HG03103 (cell line): ENCODE measurements around the gene ARFGAP2.
"Not testable (repeated sequence)": the region's sequence is repeated elsewhere in the genome, so short reads cannot be mapped to it uniquely, and the experiment has no call there.

Experiments used
- ATAC-seq: cut with Tn5 transposase; IDR thresholded peaks from one replicate; pipeline ENCODE4 v1.9.1; 2021; ENCODE audit warnings: low read depth; ENCODE audit not compliant: unreplicated experiment

Gene ARFGAP2

GRCh38 chr11:47176328-47177228, at the start of gene ARFGAP2:
ARFGAP2 (minus strand) TSS chr11:47176879; CDS start chr11:47176853, 26 bp downstream.
- ATAC-seq, result peak; percentile 86

DNA sequence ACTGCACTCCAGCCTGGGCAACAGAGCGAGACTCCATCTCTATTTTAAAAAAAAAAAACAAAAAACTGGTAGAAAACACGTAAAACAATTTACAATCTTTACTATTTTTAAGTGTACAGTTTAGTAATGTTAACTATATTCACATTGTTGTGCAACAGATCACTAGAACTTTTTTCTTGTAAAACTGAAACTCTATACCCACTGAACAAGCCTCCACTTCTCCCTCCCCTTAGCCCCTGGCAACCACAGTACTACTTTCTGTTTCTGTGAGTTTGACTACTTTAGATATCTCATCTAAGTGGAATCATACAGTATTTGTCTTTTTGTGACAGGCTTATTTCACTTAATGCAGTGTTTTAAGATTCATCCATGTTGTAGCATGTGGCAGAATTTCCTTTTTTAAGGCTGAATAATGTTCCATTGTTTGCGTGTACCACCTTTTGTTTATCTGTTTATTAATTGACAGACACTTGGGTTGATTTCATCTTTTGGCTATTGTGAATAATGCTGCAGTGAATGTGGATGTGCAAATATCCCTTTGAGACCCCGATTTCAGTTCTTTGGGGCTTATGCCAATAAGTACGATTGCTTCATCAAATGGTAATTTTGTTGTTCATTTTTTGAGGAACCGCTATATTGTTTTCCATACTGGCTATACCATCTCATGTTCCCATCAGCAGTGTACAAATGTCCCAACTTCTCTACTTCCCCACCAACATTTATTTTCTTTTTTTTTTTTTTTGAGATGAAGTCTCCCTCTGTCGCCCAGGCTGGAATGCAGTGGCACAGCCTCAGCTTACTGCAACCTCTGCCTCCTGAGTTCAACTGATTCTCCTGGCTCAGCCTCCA, 49.1 kb upstream of the ARFGAP2 start:
- ATAC-seq, result no peak

- no peak for ATAC-seq
Observed at GRCh38 chr11:47222696-47223095, 46.0 kb upstream of the ARFGAP2 start.

DNA sequence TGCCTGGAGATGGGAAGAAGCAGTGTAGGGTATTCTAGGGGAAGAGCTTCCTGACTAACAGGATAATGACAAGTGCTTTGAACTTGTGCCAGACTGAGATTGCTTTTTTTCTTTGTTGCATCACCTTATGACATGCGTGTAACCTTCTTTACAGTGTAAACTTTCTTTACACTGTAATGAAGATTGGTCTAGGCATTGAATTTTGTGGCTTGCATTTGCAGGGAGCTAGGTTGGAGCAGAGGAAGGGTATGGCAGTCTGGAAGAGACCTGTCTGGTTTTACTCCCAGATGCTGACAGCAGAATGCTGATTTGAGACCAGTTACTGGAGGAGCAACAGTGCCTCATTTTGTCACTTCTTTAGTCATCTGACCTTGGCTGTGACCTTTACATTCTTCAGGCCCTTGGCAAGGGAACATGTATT, 43.7 kb upstream of the ARFGAP2 start:
- ATAC-seq, result no peak

DNA sequence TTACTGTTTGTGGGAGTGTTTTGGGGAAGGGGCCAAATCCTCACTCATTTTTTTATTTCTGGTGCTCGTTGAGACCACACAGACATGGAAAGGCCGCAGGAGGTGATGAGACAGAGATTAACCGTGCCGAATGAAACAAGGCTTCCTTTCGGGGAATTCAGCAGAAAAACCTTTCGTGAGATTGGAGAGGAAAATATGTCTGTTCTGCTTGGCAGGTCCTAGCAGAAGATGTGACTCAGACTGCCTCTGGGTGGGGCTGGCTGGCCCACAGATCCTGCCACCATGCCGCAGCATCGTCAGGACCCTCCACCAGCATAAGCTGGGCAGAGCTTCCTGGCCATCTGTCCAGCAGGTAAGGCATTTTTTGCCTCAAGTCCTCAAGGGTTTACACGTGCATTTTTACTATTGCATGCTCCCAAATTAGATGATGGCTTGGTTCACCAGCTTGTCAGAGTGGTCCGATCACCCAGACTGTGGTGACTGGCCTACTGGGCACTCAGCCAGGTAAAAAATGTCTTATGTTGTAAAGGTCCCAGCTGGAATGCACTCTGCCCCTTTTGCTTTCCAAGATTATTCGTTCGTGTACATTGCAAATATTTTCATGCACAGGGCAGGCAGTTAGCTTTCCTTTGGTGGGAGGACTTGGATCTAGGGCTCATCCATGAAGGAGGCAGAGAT, 39.6 kb upstream of the ARFGAP2 start:
- peak; percentile 34 for ATAC-seq

GRCh38 chr11:47215366-47215910, 38.8 kb upstream of the ARFGAP2 start:
- no peak for ATAC-seq

DNA sequence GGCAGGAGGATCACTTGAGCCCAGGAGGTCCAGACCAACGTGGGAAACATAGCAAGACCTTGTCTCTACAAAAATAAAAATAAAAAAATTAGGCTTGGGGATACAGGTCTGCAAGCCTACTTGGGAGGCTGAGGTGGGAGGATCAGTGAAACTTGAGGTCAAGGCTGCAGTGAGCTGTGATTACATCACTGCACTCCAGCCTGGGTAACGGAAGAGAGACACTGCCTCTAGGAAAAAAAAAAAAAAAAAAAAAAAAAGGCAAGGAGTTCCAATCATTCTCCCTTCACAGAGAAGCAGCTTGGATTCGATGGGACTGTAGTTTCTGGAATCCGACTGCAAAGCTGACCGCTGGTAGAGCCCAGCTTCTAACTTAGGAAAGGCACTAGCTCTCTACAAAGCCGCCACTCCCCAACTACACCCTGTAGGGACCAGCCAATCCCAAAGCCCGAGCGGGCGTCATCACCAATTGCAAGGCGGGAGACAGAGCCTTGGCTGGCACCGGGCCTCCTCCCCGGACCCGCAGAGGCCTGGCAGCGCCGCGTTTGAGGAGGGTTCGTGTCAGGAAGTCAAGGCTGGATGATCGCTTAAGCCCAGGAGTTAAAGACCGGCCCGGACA, 37.4 kb upstream of the ARFGAP2 start:
- ATAC-seq, result peak; percentile 48

GRCh38 chr11:47212938-47213337, 36.3 kb upstream of the ARFGAP2 start:
- no peak for ATAC-seq

DNA sequence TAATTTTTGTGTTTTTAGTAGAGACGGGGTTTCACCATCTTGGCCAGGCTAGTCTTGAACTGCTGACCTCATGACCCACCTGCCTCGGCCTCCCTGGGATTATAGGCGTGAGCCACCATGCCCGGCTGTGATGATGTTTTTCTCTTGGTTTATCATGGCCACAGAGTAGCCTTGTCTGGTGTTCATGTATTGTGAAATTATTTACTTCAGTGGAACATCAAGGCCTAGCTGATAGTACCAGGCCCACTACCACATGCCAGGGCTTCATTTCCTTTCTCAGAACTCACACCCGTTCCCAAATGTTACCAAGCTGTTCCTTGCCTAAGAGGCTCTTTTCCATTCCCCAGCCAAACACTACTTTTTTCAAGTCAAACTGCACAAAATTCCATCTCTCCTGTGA, 31.9 kb upstream of the ARFGAP2 start:
- ATAC-seq, result no peak

- ATAC-seq, result not testable (repeated sequence)
Observed at GRCh38 chr11:47208008-47208552, 31.4 kb upstream of the ARFGAP2 start.

DNA sequence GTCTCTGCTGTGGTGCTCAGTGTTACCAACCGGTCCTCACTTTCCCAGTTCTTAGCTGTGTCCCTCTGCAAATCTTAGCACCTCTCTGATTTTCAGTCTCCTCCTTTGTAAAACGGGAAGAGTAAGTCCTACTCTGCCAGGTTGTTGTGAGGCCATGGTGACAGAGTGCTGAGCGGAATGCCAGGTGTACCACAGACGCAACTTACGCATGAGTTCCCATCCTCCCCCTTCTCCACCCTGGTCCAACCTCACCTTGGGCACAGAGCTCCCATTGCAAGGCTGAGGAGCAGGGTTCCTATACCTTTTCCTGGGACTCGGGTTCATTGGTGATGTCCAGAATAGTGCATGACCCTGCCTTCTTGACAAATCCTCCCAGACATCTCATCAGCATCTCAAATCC, 30.8 kb upstream of the ARFGAP2 start:
- ATAC-seq, result no peak

DNA sequence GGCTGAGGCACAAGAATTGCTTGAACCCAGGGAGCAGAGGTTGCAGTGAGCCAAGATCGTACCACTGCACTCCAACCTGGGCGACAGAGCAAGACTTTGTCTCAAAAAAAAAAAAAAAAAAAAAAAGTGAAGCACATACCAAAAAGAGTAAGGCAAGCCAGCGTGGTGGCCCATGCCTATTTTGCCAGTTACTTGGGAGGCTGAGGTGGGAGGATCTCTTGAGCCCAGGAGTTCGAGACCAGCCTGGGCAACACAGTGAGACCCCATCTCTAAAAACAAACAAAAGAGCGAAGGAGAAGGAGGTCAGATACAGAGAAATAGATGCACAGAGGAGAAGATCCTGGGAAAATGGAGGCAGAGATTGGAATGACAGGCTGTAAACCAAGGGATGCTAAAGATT, 29.9 kb upstream of the ARFGAP2 start:
- ATAC-seq, result not testable (repeated sequence)

GRCh38 chr11:47204637-47204989, 27.9 kb upstream of the ARFGAP2 start:
- no peak for ATAC-seq

GRCh38 chr11:47202576-47202975, 25.9 kb upstream of the ARFGAP2 start:
- ATAC-seq, result no peak

DNA sequence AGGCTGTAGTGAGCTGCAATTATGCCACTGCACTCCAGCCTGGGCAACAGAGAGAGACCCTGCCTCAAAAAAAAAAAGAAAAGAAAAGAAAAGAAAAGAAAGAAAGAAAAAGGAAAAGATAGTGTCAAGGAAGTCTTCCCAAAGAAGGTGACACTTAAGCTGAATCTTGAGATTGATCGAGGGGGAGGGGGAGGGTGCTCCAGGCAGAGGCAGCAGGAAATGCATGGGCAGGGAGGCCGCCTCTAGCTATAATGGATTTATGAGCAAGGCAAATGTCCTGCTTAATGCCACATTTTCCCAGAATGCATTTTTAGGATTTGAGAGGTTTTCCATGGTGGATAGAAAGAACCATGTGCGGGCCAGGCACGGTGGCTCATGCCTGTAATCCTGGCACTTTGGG, 24.3 kb upstream of the ARFGAP2 start:
- no peak for ATAC-seq

- not testable (repeated sequence) for ATAC-seq
Observed at GRCh38 chr11:47198161-47198560, 21.5 kb upstream of the ARFGAP2 start.

DNA sequence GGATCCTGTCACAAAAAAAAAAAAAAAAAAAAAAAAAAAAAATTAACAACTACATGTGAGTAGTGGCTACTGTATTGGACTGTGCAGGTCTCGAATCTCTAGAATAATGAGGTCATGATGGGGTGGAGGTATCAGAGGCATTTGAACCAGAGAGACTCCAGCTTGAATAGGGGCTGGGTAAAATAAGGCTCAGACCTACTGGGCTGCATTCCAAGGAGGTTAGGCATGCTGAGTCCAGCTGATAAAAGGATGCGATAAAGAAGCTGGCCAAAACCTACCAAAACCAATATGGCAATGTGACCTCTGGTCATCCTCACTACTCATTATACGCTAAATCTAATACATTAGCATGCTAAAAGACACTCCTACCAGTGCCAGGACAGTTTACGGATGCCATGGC, 15.4 kb upstream of the ARFGAP2 start:
- ATAC-seq, result no peak

DNA sequence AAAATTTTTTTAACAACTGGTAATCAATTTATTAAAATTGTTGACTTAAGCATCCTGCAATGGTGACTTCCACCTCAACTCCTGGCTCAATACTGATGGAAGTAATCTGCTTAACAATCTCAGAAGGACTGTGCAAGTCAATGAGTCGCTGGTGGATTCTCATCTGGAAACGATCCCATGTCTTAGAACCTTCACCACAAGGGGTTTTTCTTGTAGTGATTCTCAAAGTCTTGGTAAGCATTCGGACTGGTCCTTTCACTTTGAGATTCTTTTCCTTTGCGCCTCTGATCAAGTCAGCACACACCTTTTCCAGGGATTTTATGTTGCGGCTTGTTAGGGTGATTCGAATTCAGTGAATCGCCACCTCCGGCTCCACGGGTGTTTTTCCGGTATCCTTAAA, 14.5 kb upstream of the ARFGAP2 start:
- not testable (repeated sequence) for ATAC-seq

DNA sequence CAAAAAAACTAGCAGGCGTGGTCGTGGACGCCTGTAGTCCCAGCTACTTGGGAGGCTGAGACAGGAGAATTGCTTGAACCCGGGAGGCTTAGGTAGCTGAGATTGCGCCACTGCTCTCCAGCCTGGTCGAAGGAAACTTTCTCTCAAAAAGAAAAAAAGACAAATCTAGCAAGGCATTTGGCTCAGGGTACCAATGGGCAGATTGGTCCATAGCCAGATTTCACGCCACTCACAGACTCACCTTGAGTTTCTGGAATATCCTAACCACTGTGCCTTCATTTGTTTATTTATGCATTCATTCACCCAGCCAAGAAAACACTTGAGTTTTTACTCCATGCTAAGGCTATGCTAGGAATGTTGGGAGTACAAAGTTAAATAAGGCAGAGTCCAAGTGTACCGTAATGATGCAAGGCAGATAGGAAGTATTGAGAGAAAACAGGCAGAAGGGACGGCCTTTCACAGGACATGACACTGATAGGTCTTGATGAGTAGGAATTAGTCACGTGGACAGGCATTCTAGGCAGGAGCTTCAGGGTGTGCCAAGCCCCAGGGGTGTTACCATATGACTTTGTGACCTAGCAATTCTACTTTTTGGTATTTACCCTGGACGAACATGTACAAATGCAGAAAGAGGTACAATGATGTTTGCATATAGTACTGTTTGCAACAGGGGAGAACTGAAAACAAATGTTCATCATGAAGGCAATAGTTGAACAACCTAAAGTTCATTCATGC, 12.6 kb upstream of the ARFGAP2 start:
- ATAC-seq, result no peak
